Astrocyte (in vitro differentiated cells and primary cell): ENCODE results near the gene SH3BP2. TPM values are rescaled to one million over a fixed set of nuclear protein-coding genes. Genes with fewer than 3 reads are reported as not detected.

ENCODE experiments used
- DNase-seq: peaks from one replicate; pipeline ENCODE4 v3.0.0-alpha.2; 2010; ENCODE audit warnings: low read depth
- FAIRE-seq: peaks from 2 replicates; lab custom pipeline; 2011; peaks lifted over from hg19 to GRCh38; lab: Jason Lieb, UNC
- H2AFZ ChIP-seq: 2 replicates; pipeline ENCODE4 v1.6.0; 2012; ENCODE audit warnings: low read depth, low read length, inconsistent platforms
- H3K27ac ChIP-seq: 2 replicates; pipeline ENCODE4 v1.5.1; 2011; ENCODE audit warnings: low read depth, low read length, inconsistent platforms
- H3K27me3 ChIP-seq: 2 replicates; pipeline ENCODE4 v1.6.0; 2011; ENCODE audit warnings: low read length, inconsistent platforms; ENCODE audit not compliant: insufficient read depth
- H3K36me3 ChIP-seq: 2 replicates; pipeline ENCODE4 v1.5.1; 2011; ENCODE audit warnings: low read length, inconsistent platforms; ENCODE audit not compliant: insufficient read depth
- H3K4me1 ChIP-seq: 2 replicates; pipeline ENCODE4 v1.5.1; 2011; ENCODE audit warnings: low read length, inconsistent platforms; ENCODE audit not compliant: insufficient read depth
- H3K4me2 ChIP-seq: 2 replicates; pipeline ENCODE4 v1.6.0; 2012; ENCODE audit warnings: low read length, inconsistent platforms
- H3K4me3 ChIP-seq: 2 replicates; pipeline ENCODE4 v1.5.1; 2011; ENCODE audit warnings: low read depth, mild to moderate bottlenecking, low read length, inconsistent platforms; ENCODE audit not compliant: insufficient read depth
- H3K79me2 ChIP-seq: 2 replicates; pipeline ENCODE4 v1.6.0; 2012; ENCODE audit warnings: mild to moderate bottlenecking, low read length, inconsistent platforms; ENCODE audit not compliant: insufficient read depth
- H3K9ac ChIP-seq: 2 replicates; pipeline ENCODE4 v1.6.0; 2012; ENCODE audit warnings: mild to moderate bottlenecking, low read length, inconsistent platforms
- H3K9me3 ChIP-seq: 2 replicates; pipeline ENCODE4 v1.5.1; 2012; ENCODE audit warnings: low read depth, mild to moderate bottlenecking, low read length, inconsistent platforms; ENCODE audit not compliant: insufficient read depth
- H4K20me1 ChIP-seq: 2 replicates; pipeline ENCODE4 v1.6.0; 2012; ENCODE audit warnings: low read length, inconsistent platforms; ENCODE audit not compliant: insufficient read depth
- H3K27ac Mint-ChIP-seq: one replicate; pipeline ENCODE4 v1.8.0; 2021; ENCODE audit warnings: mild to moderate bottlenecking, mixed read lengths; ENCODE audit not compliant: unreplicated experiment
- H3K27me3 Mint-ChIP-seq: one replicate; pipeline ENCODE4 v1.8.0; 2021; ENCODE audit warnings: low read depth, mixed read lengths; ENCODE audit not compliant: unreplicated experiment
- H3K36me3 Mint-ChIP-seq: one replicate; pipeline ENCODE4 v1.8.0; 2021; ENCODE audit warnings: low read depth, mixed read lengths; ENCODE audit not compliant: unreplicated experiment
- H3K4me1 Mint-ChIP-seq: one replicate; pipeline ENCODE4 v1.8.0; 2021; ENCODE audit warnings: low read depth, mixed read lengths; ENCODE audit not compliant: unreplicated experiment
- H3K4me3 Mint-ChIP-seq: one replicate; pipeline ENCODE4 v1.8.0; 2021; ENCODE audit warnings: mild to moderate bottlenecking, moderate library complexity, mixed read lengths; ENCODE audit not compliant: unreplicated experiment
- H3K9me3 Mint-ChIP-seq: one replicate; pipeline ENCODE4 v1.8.0; 2021; ENCODE audit warnings: mild to moderate bottlenecking, mixed read lengths; ENCODE audit not compliant: unreplicated experiment
- EZH2 ChIP-seq: IDR thresholded peaks from 2 replicates; pipeline ENCODE4 v1.6.1; 2012; ENCODE audit warnings: mild to moderate bottlenecking, low read length, inconsistent platforms; ENCODE audit not compliant: insufficient read depth
- total RNA-seq: library from RNA; stranded (reverse); gene quantifications from 2 replicates; pipeline ENCODE4 v1.2.1, GENCODE V29; 2021
- TF ChIP-seq, protein P1 (sequence below): IDR thresholded peaks from 2 replicates; pipeline ENCODE4 v1.5.1; 2011; ENCODE audit warnings: low read depth, mild to moderate bottlenecking, inconsistent platforms, low read length, moderate library complexity; ENCODE audit not compliant: insufficient read depth

Gene SH3BP2
- total RNA-seq, 1 donor from 2014 or later: 33.7 TPM

DNA sequence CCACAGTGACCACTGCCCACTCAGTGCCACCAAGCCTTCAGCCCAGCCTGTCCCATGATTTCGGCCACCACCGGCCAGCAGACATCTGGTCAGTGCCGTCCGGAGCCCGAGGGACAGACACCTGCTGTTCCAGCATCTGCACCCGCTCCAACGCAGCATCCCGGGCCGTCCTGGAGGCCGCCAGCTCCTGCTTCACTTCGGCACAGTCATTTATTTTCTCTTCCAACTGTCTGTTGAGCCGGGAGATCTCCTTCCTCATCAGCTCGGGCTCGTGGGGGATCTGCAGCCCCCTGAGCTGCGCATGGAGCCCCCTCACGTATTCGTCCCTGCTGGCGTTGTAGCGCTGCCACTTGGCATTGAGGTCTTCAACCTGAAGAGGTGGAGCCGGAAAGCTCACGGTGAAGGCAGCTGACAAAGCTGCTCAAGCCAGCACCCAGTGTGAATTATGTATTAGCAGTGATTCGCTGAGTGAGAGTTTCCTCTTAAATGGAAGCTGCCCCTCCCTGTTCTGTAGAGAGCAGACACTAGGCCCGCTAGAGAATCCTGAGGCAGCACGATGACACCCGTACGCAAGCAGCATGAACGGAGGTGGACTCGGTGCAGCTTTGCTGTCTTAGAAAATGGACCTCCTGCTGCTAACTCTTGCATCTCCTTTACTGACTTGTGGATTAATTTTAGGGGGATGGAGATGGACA, 48.2 kb upstream of the SH3BP2 start:
- no peaks in the 10 kb centered on the region for H3K9me3 Mint-ChIP-seq
- H3K36me3 ChIP-seq: peaks cover 14% of the 10 kb centered on the region
- no peak overlapping the region for H3K9ac ChIP-seq
- H3K4me1 ChIP-seq: peaks cover 37% of the 10 kb centered on the region
- H3K27ac ChIP-seq: no peak overlapping the region
- peaks cover 41% of the 10 kb centered on the region for H3K4me1 Mint-ChIP-seq
- no peak overlapping the region for H3K4me3 ChIP-seq
- no peak for FAIRE-seq
- no peaks in the 10 kb centered on the region for H3K9me3 ChIP-seq
- H3K4me2 ChIP-seq: no peak overlapping the region
- H3K27me3 Mint-ChIP-seq: no peaks in the 10 kb centered on the region
- H3K36me3 Mint-ChIP-seq: peaks cover 31% of the 10 kb centered on the region
- peaks cover 10% of the 10 kb centered on the region for H3K79me2 ChIP-seq
- H3K27me3 ChIP-seq: no peaks in the 10 kb centered on the region
- DNase-seq: no peak
- TF ChIP-seq EZH2: no peak
- TF ChIP-seq, protein P1, sequence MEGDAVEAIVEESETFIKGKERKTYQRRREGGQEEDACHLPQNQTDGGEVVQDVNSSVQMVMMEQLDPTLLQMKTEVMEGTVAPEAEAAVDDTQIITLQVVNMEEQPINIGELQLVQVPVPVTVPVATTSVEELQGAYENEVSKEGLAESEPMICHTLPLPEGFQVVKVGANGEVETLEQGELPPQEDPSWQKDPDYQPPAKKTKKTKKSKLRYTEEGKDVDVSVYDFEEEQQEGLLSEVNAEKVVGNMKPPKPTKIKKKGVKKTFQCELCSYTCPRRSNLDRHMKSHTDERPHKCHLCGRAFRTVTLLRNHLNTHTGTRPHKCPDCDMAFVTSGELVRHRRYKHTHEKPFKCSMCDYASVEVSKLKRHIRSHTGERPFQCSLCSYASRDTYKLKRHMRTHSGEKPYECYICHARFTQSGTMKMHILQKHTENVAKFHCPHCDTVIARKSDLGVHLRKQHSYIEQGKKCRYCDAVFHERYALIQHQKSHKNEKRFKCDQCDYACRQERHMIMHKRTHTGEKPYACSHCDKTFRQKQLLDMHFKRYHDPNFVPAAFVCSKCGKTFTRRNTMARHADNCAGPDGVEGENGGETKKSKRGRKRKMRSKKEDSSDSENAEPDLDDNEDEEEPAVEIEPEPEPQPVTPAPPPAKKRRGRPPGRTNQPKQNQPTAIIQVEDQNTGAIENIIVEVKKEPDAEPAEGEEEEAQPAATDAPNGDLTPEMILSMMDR: no peak
- no peak overlapping the region for H3K4me3 Mint-ChIP-seq
- no peak overlapping the region for H2AFZ ChIP-seq
- H4K20me1 ChIP-seq: peaks cover 34% of the 10 kb centered on the region
- peak overlapping the region; percentile 26 for H3K27ac Mint-ChIP-seq

DNA sequence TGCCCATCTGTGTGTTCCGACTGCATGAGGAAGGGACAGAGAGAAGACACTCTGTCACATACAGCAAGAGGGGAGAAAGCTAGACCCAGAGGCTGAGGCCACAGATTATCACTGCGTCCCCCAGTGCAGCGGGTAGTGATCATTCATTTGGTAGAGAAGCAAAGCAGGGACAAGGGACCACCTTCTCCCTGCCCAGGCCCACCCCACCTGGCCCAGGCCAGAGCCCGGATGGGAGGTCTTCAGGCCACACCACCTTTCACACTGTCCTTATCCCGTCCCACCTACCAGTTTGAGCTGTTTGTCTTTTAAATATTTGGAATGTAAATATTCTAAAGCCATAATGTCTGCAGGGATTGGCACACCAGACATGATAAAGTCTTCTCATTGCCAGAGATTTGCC, 47.4 kb upstream of the SH3BP2 start:
- peaks cover 37% of the 10 kb centered on the region for H3K4me1 ChIP-seq
- TF ChIP-seq, protein P1: no peak
- TF ChIP-seq EZH2: no peak
- peak overlapping the region; percentile 56 for H3K9ac ChIP-seq
- peak overlapping the region; percentile 54 for H3K27ac ChIP-seq
- Mint-ChIP-seq H3K9me3 (no peaks in the 10 kb centered on the region), H3K4me3 (peak overlapping the region; percentile 11), H3K4me1 (peaks cover 41% of the 10 kb centered on the region), H3K36me3 (peaks cover 31% of the 10 kb centered on the region), H3K27ac (peak overlapping the region; percentile 58), H3K27me3 (no peaks in the 10 kb centered on the region)
- H3K27me3 ChIP-seq: no peaks in the 10 kb centered on the region
- FAIRE-seq (no peak), DNase-seq (no peak)
- peaks cover 40% of the 10 kb centered on the region for H4K20me1 ChIP-seq
- peaks cover 14% of the 10 kb centered on the region for H3K36me3 ChIP-seq
- peaks cover 17% of the 10 kb centered on the region for H3K79me2 ChIP-seq
- no peaks in the 10 kb centered on the region for H3K9me3 ChIP-seq
- no peak overlapping the region for H3K4me3 ChIP-seq
- H2AFZ ChIP-seq: no peak overlapping the region
- peak overlapping the region; percentile 53 for H3K4me2 ChIP-seq
